Peyer's patch (tissue), 4 donors: ENCODE data around the gene PBX4.

Experiments
- POLR2A ChIP-seq, 2 donors: fragments of 450-650 bp; IDR thresholded peaks; one replicate each; pipeline ENCODE4 v1.5.1; 2017; ENCODE audit warnings: antibody characterized with exemption in 2 of 2, mild to moderate bottlenecking in 2 of 2, moderate library complexity in 2 of 2
- TF ChIP-seq, protein P1 (sequence below), 6 experiments: fragments of 450-650 bp in 4 of 6; fragments of 200-600 bp in 2 of 6; sonication (generic) in 1 of 6; IDR thresholded peaks; one replicate each; pipeline ENCODE4 v1.5.1; 2017 to 2019; ENCODE audit warnings: antibody characterized with exemption in 6 of 6, mild to moderate bottlenecking in 3 of 6, moderate library complexity in 1 of 6

GRCh38 chr19:19581391-19581790 lies 37.1 kb downstream of the PBX4 start:
- TF ChIP-seq, protein P1, sequence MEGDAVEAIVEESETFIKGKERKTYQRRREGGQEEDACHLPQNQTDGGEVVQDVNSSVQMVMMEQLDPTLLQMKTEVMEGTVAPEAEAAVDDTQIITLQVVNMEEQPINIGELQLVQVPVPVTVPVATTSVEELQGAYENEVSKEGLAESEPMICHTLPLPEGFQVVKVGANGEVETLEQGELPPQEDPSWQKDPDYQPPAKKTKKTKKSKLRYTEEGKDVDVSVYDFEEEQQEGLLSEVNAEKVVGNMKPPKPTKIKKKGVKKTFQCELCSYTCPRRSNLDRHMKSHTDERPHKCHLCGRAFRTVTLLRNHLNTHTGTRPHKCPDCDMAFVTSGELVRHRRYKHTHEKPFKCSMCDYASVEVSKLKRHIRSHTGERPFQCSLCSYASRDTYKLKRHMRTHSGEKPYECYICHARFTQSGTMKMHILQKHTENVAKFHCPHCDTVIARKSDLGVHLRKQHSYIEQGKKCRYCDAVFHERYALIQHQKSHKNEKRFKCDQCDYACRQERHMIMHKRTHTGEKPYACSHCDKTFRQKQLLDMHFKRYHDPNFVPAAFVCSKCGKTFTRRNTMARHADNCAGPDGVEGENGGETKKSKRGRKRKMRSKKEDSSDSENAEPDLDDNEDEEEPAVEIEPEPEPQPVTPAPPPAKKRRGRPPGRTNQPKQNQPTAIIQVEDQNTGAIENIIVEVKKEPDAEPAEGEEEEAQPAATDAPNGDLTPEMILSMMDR (IDR thresholded peaks at IDR 0.05) = no peak
- TF ChIP-seq POLR2A (IDR thresholded peaks at IDR 0.05) = no peak
